Panc1 (cell line): ENCODE data around the gene FRMD4A. TPM values are rescaled to one million over a fixed set of nuclear protein-coding genes. Genes with fewer than 3 reads are reported as not detected.

ENCODE experiments used
- ATAC-seq: fragments of 200-7000 bp; cut with Tn5 transposase; 2 replicates; pipeline ENCODE4 v1.9.1; 2020; ENCODE audit warnings: mild to moderate bottlenecking, moderate library complexity
- BruUV-seq: library from RNA; stranded (reverse); fragments of 400-500 nt; replicated peaks from 2 replicates; lab custom pipeline; 2021; lab: Mats Ljungman, UMichigan
- CTCF ChIA-PET: fragments of 300-600 bp; sonication (Branson Sonifier 250); formaldehyde crosslinking; loops from one replicate; lab custom pipeline; 2022; ENCODE audit warnings: antibody characterized with exemption; lab: Charles Lee
- POLR2A ChIA-PET: fragments of 300-600 bp; sonication (Branson Sonifier 250); formaldehyde crosslinking; loops from one replicate; lab custom pipeline; 2022; ENCODE audit warnings: antibody characterized with exemption; lab: Charles Lee
- DNase-seq: peaks from one replicate; pipeline ENCODE4 v3.0.0-alpha.2; 2010; ENCODE audit warnings: low read depth, low spot score
- H3K27ac ChIP-seq: 2 replicates; pipeline ENCODE4 v1.5.1; 2011; ENCODE audit warnings: mild to moderate bottlenecking, low read length, inconsistent platforms
- H3K27me3 ChIP-seq: fragments of 200-500 bp; sonication (Bioruptor generic); 2 replicates; pipeline ENCODE4 v1.6.0; 2014; ENCODE audit warnings: low read length, inconsistent platforms; ENCODE audit not compliant: control insufficient read depth, insufficient read depth
- H3K36me3 ChIP-seq: fragments of 200-500 bp; sonication (Bioruptor generic); 2 replicates; pipeline ENCODE4 v1.5.1; 2014; ENCODE audit warnings: inconsistent platforms, mild to moderate bottlenecking, low read length, moderate library complexity; ENCODE audit not compliant: control insufficient read depth, insufficient read depth
- H3K4me1 ChIP-seq: 2 replicates; pipeline ENCODE4 v1.5.1; 2011; ENCODE audit warnings: inconsistent platforms, mild to moderate bottlenecking, low read length, moderate library complexity; ENCODE audit not compliant: control insufficient read depth, insufficient read depth
- H3K4me3 ChIP-seq, 2 experiments: 2 replicates each; pipeline ENCODE4 v1.5.1; 2011 to 2012; ENCODE audit warnings: low read depth in 2 of 2, low read length in 2 of 2, mild to moderate bottlenecking in 2 of 2, inconsistent platforms in 1 of 2, moderate library complexity in 1 of 2
- H3K9me3 ChIP-seq: fragments of 200-500 bp; sonication (Bioruptor generic); 2 replicates; pipeline ENCODE4 v1.5.1; 2014; ENCODE audit warnings: low read depth, mild to moderate bottlenecking, inconsistent platforms, low read length, moderate library complexity; ENCODE audit not compliant: control insufficient read depth, insufficient read depth
- CTCF ChIP-seq: fragments of 450-650 bp; IDR thresholded peaks from 2 replicates; pipeline ENCODE4 v1.5.1; 2017; ENCODE audit warnings: mild to moderate bottlenecking
- POLR2AphosphoS5 ChIP-seq: IDR thresholded peaks from 2 replicates; pipeline ENCODE4 v1.6.1; 2012; ENCODE audit warnings: mild to moderate bottlenecking, low read depth, low read length, moderate library complexity
- REST ChIP-seq, 2 experiments: IDR thresholded peaks; 2 replicates each; pipeline ENCODE4 v1.6.1; 2011 to 2012; ENCODE audit warnings: low read depth in 2 of 2, control low read depth in 1 of 2, low read length in 1 of 2, mild to moderate bottlenecking in 1 of 2, moderate library complexity in 1 of 2; ENCODE audit not compliant: insufficient read depth in 1 of 2
- SIN3A ChIP-seq: IDR thresholded peaks from 2 replicates; pipeline ENCODE4 v1.6.1; 2012; ENCODE audit warnings: low read depth, mild to moderate bottlenecking, low read length, moderate library complexity, borderline replicate concordance; ENCODE audit not compliant: insufficient read depth
- TCF7L2 ChIP-seq: IDR thresholded peaks from 2 replicates; pipeline ENCODE4 v1.6.1; 2011; ENCODE audit warnings: mild to moderate bottlenecking, low read depth, low read length, inconsistent platforms
- in situ Hi-C: cut with HindIII; loops from 2 replicates; pipeline ENCODE4 v1.10.0; 2016; ENCODE audit warnings: low sequenced_read_pairs, low pct_unique_long_range_greater_than_20kb
- intact Hi-C: fragments of 100-400 bp; cut with micrococcal nuclease; formaldehyde crosslinking; loops from one replicate; pipeline ENCODE4 v1.10.0; 2022; ENCODE audit not compliant: unreplicated experiment
- total RNA-seq: library from RNA; stranded (reverse); gene quantifications from one replicate; pipeline ENCODE4 v1.2.1, GENCODE V29; 2021; ENCODE audit not compliant: unreplicated experiment

Gene FRMD4A
- total RNA-seq, 1 experiment from 2014 or later, result 7.1 TPM

GRCh38 chr10:13924040-13924725, 406.5 kb downstream of the FRMD4A start:
- in situ Hi-C loops, result no loop called here
- POLR2A ChIA-PET, result no interaction called here

GRCh38 chr10:13922586-13922985, 408.1 kb downstream of the FRMD4A start:
- Histone ChIP-seq H3K4me3 (no peak overlapping the region), H3K4me1 (no peaks in the 10 kb centered on the region), H3K27ac (no peak overlapping the region), H3K9me3 (no peaks in the 10 kb centered on the region), H3K36me3 (no peaks in the 10 kb centered on the region), H3K27me3 (no peaks in the 10 kb centered on the region)
- no peak for DNase-seq
- ChIA-PET POLR2A (no interaction called here), CTCF (interaction anchor here (0.5 kb wide), 1 partner anchor 254 kb away, joined by 7 read pairs; no protein-coding TSS in a partner anchor)
- BruUV-seq, result no TSS peak
- no peak for TF ChIP-seq REST (IDR thresholded peaks at IDR 0.05; ENCODE audit: insufficient read depth in 1 of 2, low read depth in 2 of 2, low read length in 1 of 2)
- no peak for TF ChIP-seq CTCF
- no peak for TF ChIP-seq SIN3A
- TF ChIP-seq TCF7L2, result no peak
- TF ChIP-seq POLR2AphosphoS5, result no peak
- no peak for ATAC-seq
- intact Hi-C loops (no loop called here), in situ Hi-C loops (no loop called here)

More at GRCh38 chr10:13924040-13924725, 406.5 kb downstream of the FRMD4A start:
- Histone ChIP-seq H3K27me3 (no peaks in the 10 kb centered on the region), H3K4me1 (no peaks in the 10 kb centered on the region), H3K36me3 (no peaks in the 10 kb centered on the region), H3K27ac (no peak overlapping the region), H3K4me3 (no peak overlapping the region), H3K9me3 (no peaks in the 10 kb centered on the region)
- DNase-seq (no peak), ATAC-seq (no peak)
- intact Hi-C loops, result no loop called here
- TF ChIP-seq REST (IDR thresholded peaks at IDR 0.05; ENCODE audit: insufficient read depth in 1 of 2, low read depth in 2 of 2, low read length in 1 of 2), result no peak
- TF ChIP-seq CTCF, result no peak
- TF ChIP-seq TCF7L2, result no peak
- CTCF ChIA-PET, result no interaction called here
- no TSS peak for BruUV-seq
